HepG2 (cell line): ENCODE results near the gene CD7. TPM values are rescaled to one million over a fixed set of nuclear protein-coding genes. Genes with fewer than 3 reads are reported as not detected.

Source experiments
- EED ChIP-seq: sonication (generic); formaldehyde crosslinking; IDR thresholded peaks from 2 replicates; pipeline ENCODE4 v1.5.0; 2020; ENCODE audit warnings: mild to moderate bottlenecking, missing genetic modification reagents
- FOXK2 ChIP-seq: fragments of 450-650 bp; IDR thresholded peaks from 2 replicates; pipeline ENCODE4 v1.6.1; 2016
- HDAC1 ChIP-seq: sonication (generic); formaldehyde crosslinking; IDR thresholded peaks from 2 replicates; pipeline ENCODE4 v1.5.1; 2020; ENCODE audit warnings: mild to moderate bottlenecking, missing genetic modification reagents
- HNF4A ChIP-seq: sonication (generic); formaldehyde crosslinking; IDR thresholded peaks from 2 replicates; pipeline ENCODE4 v1.4.0; 2020; ENCODE audit warnings: missing genetic modification reagents
- HOXA9 ChIP-seq: sonication (generic); formaldehyde crosslinking; IDR thresholded peaks from 2 replicates; pipeline ENCODE4 v1.8.1; 2022; ENCODE audit warnings: missing genetic modification reagents, mild to moderate bottlenecking, moderate library complexity, borderline replicate concordance
- ISL2 ChIP-seq: sonication (generic); formaldehyde crosslinking; IDR thresholded peaks from 2 replicates; pipeline ENCODE4 v1.5.0; 2020; ENCODE audit warnings: missing genetic modification reagents
- JUND ChIP-seq: sonication (generic); formaldehyde crosslinking; IDR thresholded peaks from 2 replicates; pipeline ENCODE4 v1.8.0; 2022; ENCODE audit warnings: mild to moderate bottlenecking, missing genetic modification reagents
- KDM2A ChIP-seq: sonication (generic); formaldehyde crosslinking; IDR thresholded peaks from 2 replicates; pipeline ENCODE4 v1.4.0; 2020; ENCODE audit warnings: low read depth, missing genetic modification reagents, borderline replicate concordance
- KLF15 ChIP-seq: sonication (generic); formaldehyde crosslinking; IDR thresholded peaks from 2 replicates; pipeline ENCODE4 v1.8.1; 2023; ENCODE audit warnings: borderline replicate concordance, mild to moderate bottlenecking, inconsistent platforms, missing genetic modification reagents, mixed read lengths
- KMT2B ChIP-seq: IDR thresholded peaks from 2 replicates; pipeline ENCODE4 v1.6.1; 2016; ENCODE audit warnings: missing genetic modification reagents, missing compliant biosample characterization
- MYNN ChIP-seq: sonication (generic); formaldehyde crosslinking; IDR thresholded peaks from 2 replicates; pipeline ENCODE4 v1.4.0; 2020; ENCODE audit warnings: mild to moderate bottlenecking, low read depth, missing genetic modification reagents
- NCOR1 ChIP-seq: fragments of 200-600 bp; sonication (generic); IDR thresholded peaks from 2 replicates; pipeline ENCODE4 v1.7.0; 2017; ENCODE audit warnings: antibody characterized with exemption, low read length, borderline replicate concordance
- PAF1 ChIP-seq: IDR thresholded peaks from 2 replicates; pipeline ENCODE4 v1.6.1; 2016; ENCODE audit warnings: missing genetic modification reagents, missing compliant biosample characterization
- RBM22 ChIP-seq: fragments of 200-400 bp; formaldehyde crosslinking; optimal IDR thresholded peaks from 2 replicates; pipeline ENCODE3; 2017; ENCODE audit warnings: mild to moderate bottlenecking, low read length, moderate library complexity
- RBM39 ChIP-seq: fragments of 200-400 bp; formaldehyde crosslinking; IDR thresholded peaks from one replicate; pipeline ENCODE4 v1.6.1; 2018; ENCODE audit warnings: antibody characterized with exemption, mild to moderate bottlenecking, low read depth, low read length; ENCODE audit not compliant: poor library complexity, severe bottlenecking
- SCMH1 ChIP-seq: sonication (generic); formaldehyde crosslinking; IDR thresholded peaks from 2 replicates; pipeline ENCODE4 v1.9.0; 2021; ENCODE audit warnings: missing genetic modification reagents, mild to moderate bottlenecking, borderline replicate concordance
- SNAI1 ChIP-seq: sonication (generic); formaldehyde crosslinking; IDR thresholded peaks from 2 replicates; pipeline ENCODE4 v1.5.0; 2020; ENCODE audit warnings: mild to moderate bottlenecking, missing genetic modification reagents, borderline replicate concordance
- ZBTB42 ChIP-seq: sonication (generic); formaldehyde crosslinking; IDR thresholded peaks from 2 replicates; pipeline ENCODE4 v1.5.0; 2020; ENCODE audit warnings: mild to moderate bottlenecking, missing genetic modification reagents
- ZFP90 ChIP-seq: sonication (generic); formaldehyde crosslinking; IDR thresholded peaks from 2 replicates; pipeline ENCODE4 v1.8.0; 2022; ENCODE audit warnings: missing genetic modification reagents, mild to moderate bottlenecking, inconsistent platforms, borderline replicate concordance
- ZFX ChIP-seq: sonication (generic); formaldehyde crosslinking; IDR thresholded peaks from 2 replicates; pipeline ENCODE4 v1.4.0; 2020; ENCODE audit warnings: mild to moderate bottlenecking, low read depth, missing genetic modification reagents, moderate library complexity
- ZMYM4 ChIP-seq: sonication (generic); formaldehyde crosslinking; IDR thresholded peaks from 2 replicates; pipeline ENCODE4 v1.8.1; 2023; ENCODE audit warnings: mild to moderate bottlenecking, missing genetic modification reagents
- ZNF263 ChIP-seq: sonication (generic); formaldehyde crosslinking; IDR thresholded peaks from 2 replicates; pipeline ENCODE4 v1.4.0; 2020; ENCODE audit warnings: missing genetic modification reagents
- ZNF414 ChIP-seq: sonication (generic); formaldehyde crosslinking; IDR thresholded peaks from 2 replicates; pipeline ENCODE4 v1.5.0; 2020; ENCODE audit warnings: missing genetic modification reagents
- ZNF501 ChIP-seq: sonication (generic); formaldehyde crosslinking; IDR thresholded peaks from 2 replicates; pipeline ENCODE4 v1.5.1; 2020; ENCODE audit warnings: mild to moderate bottlenecking, moderate library complexity, missing genetic modification reagents
- ZNF572 ChIP-seq: sonication (generic); formaldehyde crosslinking; IDR thresholded peaks from 2 replicates; pipeline ENCODE4 v1.5.1; 2020; ENCODE audit warnings: mild to moderate bottlenecking, missing genetic modification reagents
- ZNF674 ChIP-seq: sonication (generic); formaldehyde crosslinking; IDR thresholded peaks from 2 replicates; pipeline ENCODE4 v1.5.0; 2020; ENCODE audit warnings: low read depth, mild to moderate bottlenecking, missing genetic modification reagents
- ZNF720 ChIP-seq: sonication (generic); formaldehyde crosslinking; IDR thresholded peaks from 2 replicates; pipeline ENCODE4 v1.4.0; 2020; ENCODE audit warnings: missing genetic modification reagents
- ZNF816 ChIP-seq: sonication (generic); formaldehyde crosslinking; IDR thresholded peaks from 2 replicates; pipeline ENCODE4 v1.8.0; 2022; ENCODE audit warnings: missing genetic modification reagents, mild to moderate bottlenecking, borderline replicate concordance
- polyA plus RNA-seq, 8 experiments: library from polyadenylated mRNA; depleted of rRNA in 3 of 8; stranded (reverse) in 7 of 8; unstranded in 1 of 8; fragments of >200 nt; fragmentation: Illumina TruSeq in 4 of 8; extraction: Trizol in 4 of 8; gene quantifications; 2 replicates each; pipeline versions ENCODE4 v1.2.1 to v1.2.3, GENCODE V29; 2011 to 2016; ENCODE audit warnings: low read depth in 4 of 8, missing spikeins in 1 of 8, mixed read lengths in 1 of 8; ENCODE audit not compliant: insufficient read depth in 1 of 8
- total RNA-seq, 5 experiments: library from RNA; depleted of rRNA; stranded (reverse); fragments of >200 nt; fragmentation: Illumina TruSeq; extraction: Trizol; gene quantifications; 2 replicates each; pipeline ENCODE4 v1.2.3, GENCODE V29; 2016; ENCODE audit warnings: low read depth in 1 of 5
- TF ChIP-seq, protein P1 (sequence below): sonication (generic); formaldehyde crosslinking; IDR thresholded peaks from 2 replicates; pipeline ENCODE4 v1.8.1; 2023; ENCODE audit warnings: missing genetic modification reagents, mild to moderate bottlenecking, borderline replicate concordance
- TF ChIP-seq, protein P2 (sequence below): conservative IDR thresholded peaks from 2 replicates; pipeline ENCODE4 v1.6.1; 2018; ENCODE audit warnings: missing genetic modification reagents

CD7 gene
- total and polyA plus RNA-seq, 2 of the 13 experiments (the other 11 are each of a cell fraction or from before 2014, with no cell fraction given), result 67.6 to 76.4 TPM

DNA sequence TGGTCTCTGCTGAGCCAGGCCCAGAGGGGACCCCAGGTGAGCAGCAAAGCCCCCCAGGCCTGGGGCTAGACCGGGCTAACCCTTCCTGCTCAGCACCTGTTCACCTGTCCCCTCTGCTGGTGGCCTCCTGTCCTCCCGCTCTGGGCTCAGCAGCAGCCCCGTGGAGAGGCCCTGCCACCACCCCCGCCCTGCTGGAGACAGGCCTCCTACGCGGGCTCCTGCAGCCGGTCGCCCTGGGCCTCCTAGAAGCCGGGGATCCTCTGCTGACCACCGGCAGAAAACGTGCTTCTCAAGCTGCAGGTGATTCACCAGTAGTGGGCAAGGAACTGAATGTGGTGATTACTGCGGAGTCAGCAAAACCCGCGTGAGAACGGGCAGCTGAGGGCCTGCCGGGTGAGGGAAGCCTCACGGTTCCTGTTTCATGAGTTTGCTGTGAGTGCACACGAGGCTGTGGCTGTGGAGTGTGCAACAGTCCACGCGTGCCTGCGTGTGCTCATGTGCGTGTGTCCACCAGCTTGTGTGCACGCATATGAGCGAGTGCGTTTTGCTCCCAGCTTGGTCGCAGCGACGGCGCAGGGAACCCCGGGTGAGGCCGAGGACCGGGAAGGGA, 15.4 kb upstream of the CD7 start (continued):
- TF ChIP-seq NCOR1 (no peak), ZBTB42 (no peak), EED (peak; percentile 24; the same call in 1 of the 2 replicates), MYNN (CRISPR knock-in tag) (no peak), RBM39 (peak; percentile 57), PAF1 (CRISPR knock-in tag) (no peak), SCMH1 (CRISPR knock-in tag) (no peak), HOXA9 (CRISPR knock-in tag) (0 out of 2 replicates have a peak, but pooled peaks have one; percentile 32), SNAI1 (CRISPR knock-in tag) (no peak), ISL2 (CRISPR knock-in tag) (no peak), ZNF501 (CRISPR knock-in tag) (no peak), KLF15 (no peak), ZNF720 (CRISPR knock-in tag) (no peak), RBM22 (no peak), ZFX (CRISPR knock-in tag) (0 out of 2 replicates have a peak, but pooled peaks have one; percentile 44), ZNF674 (no peak), FOXK2 (no peak), KDM2A (CRISPR knock-in tag) (no peak), ZNF572 (CRISPR knock-in tag) (0 out of 2 replicates have a peak, but pooled peaks have one; percentile 57), HDAC1 (peak; percentile 37; the same call in 1 of the 2 replicates), ZNF816 (no peak), JUND (CRISPR knock-in tag) (no peak), ZNF263 (CRISPR knock-in tag) (no peak), ZNF414 (CRISPR knock-in tag) (no peak), HNF4A (CRISPR knock-in tag) (0 out of 2 replicates have a peak, but pooled peaks have one; percentile 0), KMT2B (CRISPR knock-in tag) (no peak), ZMYM4 (CRISPR knock-in tag) (no peak), ZFP90 (CRISPR knock-in tag) (no peak)
- TF ChIP-seq, protein P1, sequence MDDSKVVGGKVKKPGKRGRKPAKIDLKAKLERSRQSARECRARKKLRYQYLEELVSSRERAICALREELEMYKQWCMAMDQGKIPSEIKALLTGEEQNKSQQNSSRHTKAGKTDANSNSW, result no peak
- TF ChIP-seq, protein P2, sequence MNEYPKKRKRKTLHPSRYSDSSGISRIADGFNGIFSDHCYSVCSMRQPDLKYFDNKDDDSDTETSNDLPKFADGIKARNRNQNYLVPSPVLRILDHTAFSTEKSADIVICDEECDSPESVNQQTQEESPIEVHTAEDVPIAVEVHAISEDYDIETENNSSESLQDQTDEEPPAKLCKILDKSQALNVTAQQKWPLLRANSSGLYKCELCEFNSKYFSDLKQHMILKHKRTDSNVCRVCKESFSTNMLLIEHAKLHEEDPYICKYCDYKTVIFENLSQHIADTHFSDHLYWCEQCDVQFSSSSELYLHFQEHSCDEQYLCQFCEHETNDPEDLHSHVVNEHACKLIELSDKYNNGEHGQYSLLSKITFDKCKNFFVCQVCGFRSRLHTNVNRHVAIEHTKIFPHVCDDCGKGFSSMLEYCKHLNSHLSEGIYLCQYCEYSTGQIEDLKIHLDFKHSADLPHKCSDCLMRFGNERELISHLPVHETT (CRISPR knock-in tag), result no peak
